ENCODE results near the gene SCRN2.

Gene SCRN2

GRCh38 chr17:47812146-47812920 is 28.7 kb downstream of the SCRN2 start:
- no peak overlapping the region for H3K27ac ChIP-seq
- TF ChIP-seq, protein P1, sequence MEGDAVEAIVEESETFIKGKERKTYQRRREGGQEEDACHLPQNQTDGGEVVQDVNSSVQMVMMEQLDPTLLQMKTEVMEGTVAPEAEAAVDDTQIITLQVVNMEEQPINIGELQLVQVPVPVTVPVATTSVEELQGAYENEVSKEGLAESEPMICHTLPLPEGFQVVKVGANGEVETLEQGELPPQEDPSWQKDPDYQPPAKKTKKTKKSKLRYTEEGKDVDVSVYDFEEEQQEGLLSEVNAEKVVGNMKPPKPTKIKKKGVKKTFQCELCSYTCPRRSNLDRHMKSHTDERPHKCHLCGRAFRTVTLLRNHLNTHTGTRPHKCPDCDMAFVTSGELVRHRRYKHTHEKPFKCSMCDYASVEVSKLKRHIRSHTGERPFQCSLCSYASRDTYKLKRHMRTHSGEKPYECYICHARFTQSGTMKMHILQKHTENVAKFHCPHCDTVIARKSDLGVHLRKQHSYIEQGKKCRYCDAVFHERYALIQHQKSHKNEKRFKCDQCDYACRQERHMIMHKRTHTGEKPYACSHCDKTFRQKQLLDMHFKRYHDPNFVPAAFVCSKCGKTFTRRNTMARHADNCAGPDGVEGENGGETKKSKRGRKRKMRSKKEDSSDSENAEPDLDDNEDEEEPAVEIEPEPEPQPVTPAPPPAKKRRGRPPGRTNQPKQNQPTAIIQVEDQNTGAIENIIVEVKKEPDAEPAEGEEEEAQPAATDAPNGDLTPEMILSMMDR (conservative IDR thresholded peaks at IDR 0.05) = no peak

DNA sequence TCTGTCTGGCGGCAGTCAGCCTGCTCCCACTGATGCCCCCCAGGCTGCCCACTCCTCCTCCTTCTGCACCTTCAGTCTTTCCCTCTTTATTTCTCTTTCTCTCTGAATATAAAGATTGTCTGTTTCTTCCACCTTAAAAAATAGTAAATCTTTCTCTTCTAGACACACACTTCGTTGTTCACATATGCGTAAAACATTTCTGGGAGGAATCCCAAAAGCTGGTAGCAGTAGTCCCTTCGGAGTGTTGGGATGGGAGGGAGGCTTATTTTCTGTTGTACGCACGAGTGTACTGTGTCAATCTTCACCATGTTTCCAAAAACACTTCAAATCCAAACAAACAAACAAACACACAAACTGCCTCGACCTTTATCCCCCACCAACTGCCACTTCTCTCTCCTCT is 29.4 kb downstream of the SCRN2 start:
- peak overlapping the region; percentile 59; the same call in 1 of the 2 replicates for H3K27ac ChIP-seq
- TF ChIP-seq, protein P1 (conservative IDR thresholded peaks at IDR 0.05) = no peak

DNA sequence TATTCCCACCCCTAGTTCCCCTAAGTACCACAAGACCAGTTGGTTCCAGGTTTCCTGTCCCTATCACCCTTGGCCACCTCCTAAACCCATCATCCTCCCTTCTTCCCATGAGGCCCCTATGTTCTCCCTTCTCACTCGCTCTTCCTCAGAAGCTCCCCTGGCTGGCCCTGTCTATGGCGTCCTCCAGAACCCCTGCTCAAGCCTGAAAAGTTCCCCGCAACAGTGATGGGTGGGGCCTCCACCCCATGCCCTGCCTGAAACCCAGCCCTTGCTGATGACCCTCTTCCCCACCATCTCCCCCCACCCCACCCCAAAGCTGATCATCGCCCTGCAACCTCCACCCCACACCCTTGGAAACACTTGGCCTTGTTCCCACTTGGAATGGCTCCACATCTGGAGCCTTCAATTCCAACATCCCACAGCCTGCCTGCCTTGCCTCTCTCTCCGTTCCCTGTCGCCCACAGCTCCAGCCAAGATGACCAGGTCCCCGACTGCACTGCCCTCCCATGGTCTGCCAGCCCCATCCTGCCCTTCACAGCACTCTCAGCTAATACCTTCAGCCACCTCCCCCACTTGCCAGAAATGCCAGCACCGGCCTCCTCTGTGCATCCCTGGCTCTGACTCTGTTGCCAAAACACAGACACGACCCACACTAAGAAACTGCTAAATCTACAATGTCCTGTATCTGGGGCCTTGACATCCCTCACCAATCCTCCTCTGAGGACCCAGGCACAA is 30.0 kb downstream of the SCRN2 start:
- TF ChIP-seq, protein P1 (conservative IDR thresholded peaks at IDR 0.05) = no peak
- peak overlapping the region; percentile 59 for H3K27ac ChIP-seq

- TF ChIP-seq, protein P1 (conservative IDR thresholded peaks at IDR 0.05) = no peak
- peak overlapping the region; percentile 59 for H3K27ac ChIP-seq
These were observed 30.8 kb downstream of the SCRN2 start for GRCh38 chr17:47810200-47810821.

DNA sequence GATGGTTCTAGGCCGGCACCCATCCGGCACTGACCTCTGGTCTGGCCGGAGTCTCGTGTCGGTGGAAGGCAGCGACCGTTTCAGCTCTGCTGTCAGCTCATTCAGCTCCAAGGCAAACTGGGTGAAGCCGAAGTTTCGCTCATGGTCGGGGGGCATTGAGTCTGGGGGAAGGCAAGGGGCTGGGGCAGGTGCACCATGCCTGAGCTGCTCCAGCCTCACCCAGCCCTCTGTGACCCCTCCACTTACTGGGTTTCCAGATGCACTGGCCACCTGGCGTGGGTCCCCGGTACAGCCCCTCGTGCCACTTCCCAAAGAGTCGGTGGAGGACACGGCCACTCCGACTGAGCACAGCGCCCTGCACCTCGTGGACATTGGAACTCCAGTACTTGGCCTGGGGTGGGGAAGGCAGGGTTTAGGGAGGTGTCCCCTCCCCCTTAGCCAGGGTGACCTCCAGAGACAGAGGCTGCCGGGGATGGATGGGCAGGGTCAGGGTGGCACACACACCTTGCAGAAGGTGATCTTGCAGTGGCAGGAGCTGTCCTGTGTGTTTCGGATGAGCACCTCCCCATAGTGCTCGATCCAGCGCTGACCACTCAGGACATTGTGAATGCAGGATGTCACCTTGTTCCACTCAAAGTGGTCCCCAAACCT is 32.1 kb downstream of the SCRN2 start:
- TF ChIP-seq, protein P1 (conservative IDR thresholded peaks at IDR 0.05) = no peak
- H3K27ac ChIP-seq = peak overlapping the region; percentile 59; the same call in 1 of the 2 replicates

- TF ChIP-seq, protein P1 (conservative IDR thresholded peaks at IDR 0.05) = no peak
- no peak overlapping the region for H3K27ac ChIP-seq
These were observed 32.8 kb downstream of the SCRN2 start for GRCh38 chr17:47808036-47808829.
